ENCODE results near the gene OR2T11. TPM values are rescaled to one million over a fixed set of nuclear protein-coding genes. Genes with fewer than 3 reads are reported as not detected.

The OR2T11 gene
- total RNA-seq, 2 donors from 2014 or later: not detected

Other genes with a start within 250 kb of the OR2T11 start
- gene OR2T1, start 232.0 kb downstream of the OR2T11 start, total RNA-seq: not detected
- not detected for gene OR2T2, start 189.5 kb downstream of the OR2T11 start, total RNA-seq
- not detected for gene OR2T3, start 161.7 kb downstream of the OR2T11 start, total RNA-seq
- not detected for gene OR2T5, start 146.5 kb downstream of the OR2T11 start, total RNA-seq
- not detected for gene OR2G6, start 127.0 kb downstream of the OR2T11 start, total RNA-seq
- not detected for gene OR2T29, start 72.3 kb downstream of the OR2T11 start, total RNA-seq
- gene OR2T34, start 60.3 kb downstream of the OR2T11 start, total RNA-seq: not detected
- gene OR2T10, start 37.4 kb downstream of the OR2T11 start, total RNA-seq: not detected
- not detected for gene OR2T35, start 10.2 kb upstream of the OR2T11 start, total RNA-seq
- gene OR2T27, start 20.4 kb upstream of the OR2T11 start, total RNA-seq: not detected
- not detected for gene OR14I1, start 67.7 kb upstream of the OR2T11 start, total RNA-seq
- gene LYPD8, start 120.7 kb upstream of the OR2T11 start, total RNA-seq: not detected
- 10 to 100 TPM; 17.5 to 18.4 TPM for gene SH3BP5L, start 190.8 kb upstream of the OR2T11 start, total RNA-seq
- gene ZNF672, start 203.1 kb upstream of the OR2T11 start, total RNA-seq: 10 to 100 TPM; 17.6 to 23.4 TPM
- 10 to 100 TPM; 14.7 to 17.6 TPM for gene ZNF692, start 224.0 kb upstream of the OR2T11 start, total RNA-seq

Measured in posterior vena cava (tissue), 2 donors.